A549 (cell line): Measurements from ENCODE around the gene CR1. TPM values are rescaled to one million over a fixed set of nuclear protein-coding genes. Genes with fewer than 3 reads are reported as not detected.

Experiments used
- ATAC-seq, 2 experiments: fragments of 200-7000 bp in 1 of 2; fragments of >200 bp in 1 of 2; cut with Nextera tagmentation in 1 of 2; cut with Tn5 transposase in 1 of 2; 3 replicates each; pipeline versions ENCODE4 v1.8.0 to v1.9.1; 2018 to 2020; ENCODE audit warnings: mild to moderate bottlenecking in 1 of 2, moderate library complexity in 1 of 2
- CTCF ChIA-PET: fragments of 300-600 bp; sonication (Branson Sonifier 250); formaldehyde crosslinking; extraction: SDS; loops from one replicate; lab custom pipeline; 2021; ENCODE audit warnings: antibody characterized with exemption, inconsistent platforms; lab: Yijun Ruan, JAX
- POLR2A ChIA-PET: fragments of 350-600 bp; formaldehyde crosslinking; extraction: SDS; loops from one replicate; lab custom pipeline; 2021; ENCODE audit warnings: antibody characterized with exemption, inconsistent platforms; lab: Yijun Ruan, JAX
- DNase-seq, 2 experiments: peaks; one replicate each; pipeline versions ENCODE4 v3.0.0 to v3.0.0-alpha.2; 2011 to 2016; ENCODE audit warnings: low read depth in 1 of 2, low spot score in 1 of 2
- FAIRE-seq: peaks from 2 replicates; lab custom pipeline; 2011; peaks lifted over from hg19 to GRCh38; lab: Jason Lieb, UNC
- H3K27ac ChIP-seq, 2 experiments: fragments of >200 bp; sonication (Bioruptor Twin); formaldehyde crosslinking; 3 replicates each; pipeline ENCODE4 v1.5.1; 2016 to 2017
- H3K4me1 ChIP-seq: fragments of >200 bp; sonication (Bioruptor Twin); formaldehyde crosslinking; 3 replicates; pipeline ENCODE4 v1.6.1; 2016
- H3K4me2 ChIP-seq: fragments of >200 bp; sonication (Bioruptor Twin); formaldehyde crosslinking; 3 replicates; pipeline ENCODE4 v1.6.1; 2016
- H3K4me3 ChIP-seq: fragments of >200 bp; sonication (Bioruptor Twin); formaldehyde crosslinking; 3 replicates; pipeline ENCODE4 v1.5.1; 2016
- H3K9me3 ChIP-seq: fragments of >200 bp; sonication (Bioruptor Twin); formaldehyde crosslinking; 3 replicates; pipeline ENCODE4 v1.6.1; 2016
- ATOH8 ChIP-seq: fragments of 250-450 bp; sonication (Bioruptor Pico); IDR thresholded peaks from 2 replicates; pipeline ENCODE4 v1.5.0; 2020; ENCODE audit warnings: low read depth, mild to moderate bottlenecking, moderate library complexity
- CBX8 ChIP-seq: fragments of 200-600 bp; sonication (generic); IDR thresholded peaks from 2 replicates; pipeline ENCODE4 v1.6.1; 2016
- CEBPB ChIP-seq, 2 experiments: fragments of >200 bp in 1 of 2; sonication (Bioruptor Twin) in 1 of 2; formaldehyde crosslinking in 1 of 2; IDR thresholded peaks; 2 replicates each; pipeline ENCODE4 v1.6.1; 2012 to 2016
- CHD4 ChIP-seq: fragments of 200-600 bp; sonication (generic); IDR thresholded peaks from 2 replicates; pipeline ENCODE4 v1.6.1; 2016; ENCODE audit warnings: antibody characterized with exemption, mild to moderate bottlenecking, borderline replicate concordance
- ESRRA ChIP-seq: fragments of 150-350 bp; IDR thresholded peaks from 2 replicates; pipeline ENCODE4 v1.6.1; 2014; ENCODE audit warnings: mild to moderate bottlenecking, low read length, borderline replicate concordance
- FOSB ChIP-seq: fragments of 250-450 bp; sonication (Bioruptor Pico); IDR thresholded peaks from 2 replicates; pipeline ENCODE4 v1.5.0; 2020; ENCODE audit warnings: mild to moderate bottlenecking, moderate library complexity
- HES2 ChIP-seq: fragments of >200 bp; sonication (Bioruptor Twin); formaldehyde crosslinking; IDR thresholded peaks from 2 replicates; pipeline ENCODE4 v1.6.1; 2016
- HOXA7 ChIP-seq: fragments of 250-450 bp; sonication (Bioruptor Pico); IDR thresholded peaks from 2 replicates; pipeline ENCODE4 v1.5.0; 2020; ENCODE audit warnings: mild to moderate bottlenecking, moderate library complexity
- HOXB5 ChIP-seq: fragments of 250-450 bp; sonication (Bioruptor Pico); IDR thresholded peaks from 2 replicates; pipeline ENCODE4 v1.5.0; 2020; ENCODE audit warnings: mild to moderate bottlenecking, moderate library complexity
- KDM1A ChIP-seq: fragments of 200-600 bp; sonication (generic); IDR thresholded peaks from 2 replicates; pipeline ENCODE4 v1.6.1; 2016; ENCODE audit warnings: low read depth, mild to moderate bottlenecking
- KDM5A ChIP-seq: fragments of 200-600 bp; sonication (generic); IDR thresholded peaks from 2 replicates; pipeline ENCODE4 v1.6.1; 2016; ENCODE audit warnings: antibody characterized with exemption, mild to moderate bottlenecking
- MAZ ChIP-seq: fragments of 150-350 bp; IDR thresholded peaks from 2 replicates; pipeline ENCODE4 v1.6.1; 2014; ENCODE audit warnings: antibody characterized with exemption, low read depth, low read length, borderline replicate concordance
- NR3C1 ChIP-seq: fragments of >200 bp; sonication (Bioruptor Twin); formaldehyde crosslinking; IDR thresholded peaks from 3 replicates; pipeline ENCODE4 v1.6.1; 2017
- PBX3 ChIP-seq: IDR thresholded peaks from 2 replicates; pipeline ENCODE4 v1.6.1; 2012
- PHF8 ChIP-seq: fragments of 200-600 bp; sonication (generic); IDR thresholded peaks from 2 replicates; pipeline ENCODE4 v1.6.1; 2016; ENCODE audit warnings: low read depth, mild to moderate bottlenecking, antibody characterized with exemption, moderate library complexity, borderline replicate concordance
- POLR2A ChIP-seq: IDR thresholded peaks from 2 replicates; pipeline ENCODE4 v1.6.1; 2012; ENCODE audit warnings: mild to moderate bottlenecking, low read length
- POLR2AphosphoS2 ChIP-seq: conservative IDR thresholded peaks from 2 replicates; pipeline ENCODE4 v1.6.1; 2012; ENCODE audit warnings: low read length, improper control_type of control experiment, inconsistent platforms
- RARB ChIP-seq: fragments of 250-450 bp; sonication (Bioruptor Pico); IDR thresholded peaks from 2 replicates; pipeline ENCODE4 v1.8.0; 2021; ENCODE audit warnings: mild to moderate bottlenecking, moderate library complexity
- REST ChIP-seq: fragments of 200-600 bp; sonication (generic); IDR thresholded peaks from 2 replicates; pipeline ENCODE4 v1.6.1; 2016; ENCODE audit warnings: antibody characterized with exemption, mild to moderate bottlenecking, moderate library complexity
- RFX5 ChIP-seq: fragments of 450-650 bp; IDR thresholded peaks from 2 replicates; pipeline ENCODE4 v1.7.1; 2014; ENCODE audit warnings: antibody characterized with exemption, mild to moderate bottlenecking, moderate library complexity
- TP53 ChIP-seq: fragments of 250-450 bp; sonication (Bioruptor Pico); IDR thresholded peaks from 2 replicates; pipeline ENCODE4 v1.5.0; 2021; ENCODE audit warnings: mild to moderate bottlenecking, moderate library complexity
- USF2 ChIP-seq: fragments of 450-650 bp; IDR thresholded peaks from 2 replicates; pipeline ENCODE4 v1.6.1; 2014; ENCODE audit warnings: antibody characterized with exemption
- ZNF302 ChIP-seq: fragments of 250-450 bp; sonication (Bioruptor Pico); IDR thresholded peaks from 2 replicates; pipeline ENCODE4 v1.9.0; 2021; ENCODE audit warnings: inconsistent platforms, mild to moderate bottlenecking, moderate library complexity
- ZSCAN20 ChIP-seq: fragments of 250-450 bp; sonication (Bioruptor Pico); IDR thresholded peaks from 2 replicates; pipeline ENCODE4 v1.8.0; 2022; ENCODE audit warnings: mild to moderate bottlenecking, moderate library complexity
- WGBS: methylation state at CpG from one replicate; pipeline ENCODE4 v1.1.6; 2017; ENCODE audit errors: missing lambda C conversion rate; 5-methylcytosine and 5-hydroxymethylcytosine counted together
- polyA plus RNA-seq, 4 experiments: library from polyadenylated mRNA; depleted of rRNA in 3 of 4; stranded (reverse); fragments of >200 nt; fragmentation: RNase III in 1 of 4; extraction: RNeasy Plus Mini Kit Qiagen cat#74134 plus additional on column Dnase treatment in 1 of 4; gene quantifications; 2 replicates in 3 of 4; 3 replicates in 1 of 4; pipeline ENCODE4 v1.2.3, GENCODE V29; 2011 to 2017

CR1 gene
- polyA plus RNA-seq, 2 of the 4 experiments (the other 2 are of a cell fraction), result not detected

GRCh38 chr1:207626972-207627337, 131.0 kb downstream of the CR1 start:
- TF ChIP-seq CEBPB (IDR thresholded peaks at IDR 0.05) (no peak), CHD4 (no peak), KDM5A (no peak), HES2 (no peak), NR3C1 (no peak), REST (no peak), FOSB (CRISPR knock-in tag) (no peak), RARB (CRISPR knock-in tag) (no peak), RFX5 (no peak), ZSCAN20 (CRISPR knock-in tag) (no peak), HOXA7 (CRISPR knock-in tag) (no peak), ATOH8 (CRISPR knock-in tag) (no peak), HOXB5 (CRISPR knock-in tag) (no peak), USF2 (no peak), POLR2AphosphoS2 (no peak), CBX8 (no peak), ESRRA (no peak), PHF8 (no peak)
- DNase-seq (no peak), ATAC-seq (no peak), FAIRE-seq (no peak)
- Histone ChIP-seq H3K4me1 (no peaks in the 10 kb centered on the region), H3K4me3 (no peak overlapping the region), H3K9me3 (no peaks in the 10 kb centered on the region), H3K27ac (no peak overlapping the region), H3K4me2 (no peak overlapping the region)
- POLR2A ChIA-PET, result no interaction called here
- 32% methylated on average over 1 of the region's 1 CpG for whole genome bisulfite sequencing
- CTCF ChIA-PET, result interaction anchor here (1.0 kb wide), 1 partner anchor 10 kb away, joined by 3 read pairs; no protein-coding TSS in a partner anchor

DNA sequence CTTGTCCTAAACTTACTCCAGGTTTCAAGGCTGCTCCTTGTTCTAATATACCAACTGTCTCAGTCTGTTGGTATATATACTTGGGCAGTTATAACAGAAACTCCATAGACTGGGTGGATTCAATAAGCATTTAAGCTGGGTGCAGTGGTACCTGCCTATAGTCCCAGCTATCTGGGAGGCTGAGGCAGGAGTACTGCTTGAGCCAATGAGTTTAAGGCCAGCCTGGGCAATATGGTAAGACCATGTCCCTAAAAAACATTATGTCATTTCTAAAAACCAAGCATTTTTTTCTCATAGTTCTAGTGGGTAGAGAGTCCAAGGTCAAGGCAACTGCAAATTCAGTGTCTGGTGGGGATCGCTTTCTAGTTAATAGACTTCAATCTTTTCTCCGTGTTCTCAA, 131.5 kb downstream of the CR1 start:
- ChIA-PET POLR2A (no interaction called here), CTCF (interaction anchor here (1.0 kb wide), 1 partner anchor 9 kb away, joined by 3 read pairs; no protein-coding TSS in a partner anchor)
- DNase-seq (no peak), FAIRE-seq (no peak), ATAC-seq (no peak)
- Histone ChIP-seq H3K4me2 (no peak overlapping the region), H3K4me1 (no peaks in the 10 kb centered on the region), H3K27ac (no peak overlapping the region), H3K4me3 (no peak overlapping the region), H3K9me3 (no peaks in the 10 kb centered on the region)
- 83% methylated on average over 2 of the region's 2 CpGs for WGBS
- TF ChIP-seq KDM1A (no peak), REST (no peak), MAZ (no peak), TP53 (no peak), PBX3 (no peak), ZNF302 (CRISPR knock-in tag) (no peak), POLR2A (no peak), CBX8 (no peak), FOSB (CRISPR knock-in tag) (no peak)
